Measurements from ENCODE around the gene PHACTR1.
"Not testable (repeated sequence)": the region's sequence is repeated elsewhere in the genome, so short reads cannot be mapped to it uniquely, and the experiment has no call there.

The PHACTR1 gene

GRCh38 chr6:13314806-13315205 lies 598.2 kb downstream of the PHACTR1 start:
- DNase-seq (ENCODE audit: low spot score): no peak

DNA sequence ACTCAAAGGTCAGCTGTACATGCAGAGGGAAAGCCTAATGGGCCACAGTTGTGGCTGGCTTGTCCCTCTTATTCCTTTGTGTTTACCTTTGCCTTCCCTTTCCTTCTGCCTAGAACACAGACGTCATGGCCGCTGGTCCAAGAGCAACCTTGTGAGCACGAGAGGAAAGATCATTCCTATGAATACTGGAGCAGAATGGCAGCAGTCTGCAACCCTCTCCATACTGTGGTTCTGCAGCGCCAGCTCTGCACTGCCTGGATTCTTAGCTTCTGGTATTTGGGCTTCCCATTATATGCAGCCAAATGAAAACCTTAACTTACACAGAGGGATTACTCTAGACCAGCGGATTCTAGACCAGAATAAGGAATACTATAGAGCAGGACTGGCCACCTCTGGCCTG lies 599.3 kb downstream of the PHACTR1 start:
- DNase-seq (ENCODE audit: low spot score): no peak

DNA sequence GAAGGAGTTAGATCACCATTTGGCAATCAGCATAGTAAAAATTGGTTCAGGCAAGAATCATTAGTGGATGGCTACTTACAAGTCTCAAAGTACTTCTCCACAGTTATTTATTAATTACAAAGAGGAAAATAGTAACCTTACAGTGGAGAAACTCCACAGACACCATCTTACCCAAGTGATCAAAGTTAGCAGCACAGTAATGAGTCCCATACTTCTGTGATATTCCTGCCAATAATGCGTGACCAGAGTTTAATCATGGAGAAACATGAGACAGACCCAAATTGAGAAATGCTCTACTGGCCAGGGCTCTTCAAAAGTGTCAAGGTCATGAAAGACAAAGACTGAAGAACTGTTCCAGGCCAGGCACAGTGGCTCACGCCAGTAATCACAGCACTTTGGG lies 602.3 kb downstream of the PHACTR1 start:
- DNase-seq (ENCODE audit: low spot score): no peak

GRCh38 chr6:13319891-13320564 lies 603.5 kb downstream of the PHACTR1 start:
- no peak for DNase-seq (ENCODE audit: low spot score)

- DNase-seq (ENCODE audit: low spot score): not testable (repeated sequence)
These were observed 609.5 kb downstream of the PHACTR1 start for GRCh38 chr6:13326031-13326586.

- DNase-seq (ENCODE audit: low spot score): no peak
These were observed 611.1 kb downstream of the PHACTR1 start for GRCh38 chr6:13327691-13328075.

GRCh38 chr6:13328076-13328874 lies 611.7 kb downstream of the PHACTR1 start, which contains the start of gene TBC1D7:
Gene TBC1D7, minus strand, starts transcription at chr6:13328537. Its CDS starts 1,639 bp downstream, at chr6:13326898.
- DNase-seq (ENCODE audit: low spot score): peak; percentile 96

DNA sequence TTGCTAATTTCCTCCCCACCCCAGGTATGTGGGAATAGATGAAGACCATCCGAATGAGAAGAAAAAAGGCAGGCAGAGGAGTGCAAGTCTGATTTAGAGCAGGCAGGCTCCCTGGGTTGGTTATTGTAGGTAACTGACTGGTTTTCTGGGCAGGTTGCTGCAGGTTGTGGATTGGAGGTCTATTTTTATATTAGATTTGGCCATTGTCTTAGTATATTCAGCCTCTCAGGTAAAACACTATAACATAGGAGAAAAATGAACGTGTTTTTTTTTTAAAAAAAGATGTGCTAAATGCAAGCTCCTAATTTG lies 612.3 kb downstream of the PHACTR1 start:
- DNase-seq (ENCODE audit: low spot score): no peak

GRCh38 chr6:13331516-13332348 lies 615.2 kb downstream of the PHACTR1 start:
- DNase-seq (ENCODE audit: low spot score): peak; percentile 42

DNA sequence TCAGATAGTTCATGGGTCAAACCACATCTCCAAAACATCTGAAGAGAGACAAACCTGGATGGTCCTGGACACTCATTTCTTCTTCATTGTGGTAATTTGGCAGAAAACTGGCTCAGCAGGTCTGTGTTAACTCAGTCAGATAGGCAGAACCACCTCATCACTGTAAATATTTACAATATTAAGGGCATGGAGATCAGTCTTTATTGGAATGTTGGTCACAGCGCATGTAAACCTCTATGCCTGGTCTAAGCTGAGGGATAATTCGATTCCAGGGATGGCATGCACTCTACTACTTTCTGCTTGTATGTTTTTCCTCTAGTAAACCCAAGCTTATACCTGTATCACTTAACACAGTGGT lies 615.8 kb downstream of the PHACTR1 start:
- DNase-seq (ENCODE audit: low spot score): no peak

DNA sequence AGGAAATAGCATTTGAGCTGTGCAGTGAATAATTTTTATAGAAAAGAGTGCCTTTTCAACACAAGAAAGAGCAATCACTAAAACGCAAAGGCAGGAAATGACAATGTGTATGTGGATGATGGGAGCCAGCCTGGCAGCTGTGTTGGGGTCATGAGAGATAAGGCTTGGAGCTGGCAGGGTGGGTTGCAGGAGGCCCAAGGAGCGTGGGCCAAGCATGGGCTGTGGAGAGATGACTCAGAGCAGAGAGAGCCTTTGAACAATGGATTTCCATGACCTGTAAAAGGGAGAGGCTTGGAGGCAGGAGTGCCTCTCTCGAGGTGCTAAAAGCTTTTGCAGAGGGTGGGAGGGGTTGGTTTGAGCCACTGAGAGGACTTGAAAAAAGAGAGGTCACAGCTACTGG lies 618.4 kb downstream of the PHACTR1 start:
- DNase-seq (ENCODE audit: low spot score): no peak

GRCh38 chr6:13336553-13336952 lies 620.0 kb downstream of the PHACTR1 start:
- DNase-seq (ENCODE audit: low spot score): peak; percentile 68

DNA sequence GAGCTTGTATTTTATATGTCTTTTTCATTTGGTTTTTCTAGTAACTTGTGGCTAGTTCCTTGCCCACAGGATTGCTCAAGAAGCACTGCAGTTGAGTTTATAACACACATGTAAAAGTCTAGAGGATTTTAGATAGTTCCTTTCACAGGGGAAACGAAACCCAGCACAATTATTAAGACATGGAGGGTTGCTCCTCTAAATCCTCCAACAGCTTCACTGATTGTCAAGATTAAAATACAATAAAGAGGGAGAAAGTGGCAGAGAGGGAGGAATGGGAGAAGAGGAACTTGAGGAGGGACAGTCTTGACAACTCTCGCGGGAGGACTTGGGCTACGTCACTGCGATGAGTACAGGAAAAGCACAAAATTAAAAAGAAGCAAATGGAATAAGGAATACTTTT lies 621.5 kb downstream of the PHACTR1 start:
- DNase-seq (ENCODE audit: low spot score): no peak
